ENCODE results near the gene DCANP1.

DNA sequence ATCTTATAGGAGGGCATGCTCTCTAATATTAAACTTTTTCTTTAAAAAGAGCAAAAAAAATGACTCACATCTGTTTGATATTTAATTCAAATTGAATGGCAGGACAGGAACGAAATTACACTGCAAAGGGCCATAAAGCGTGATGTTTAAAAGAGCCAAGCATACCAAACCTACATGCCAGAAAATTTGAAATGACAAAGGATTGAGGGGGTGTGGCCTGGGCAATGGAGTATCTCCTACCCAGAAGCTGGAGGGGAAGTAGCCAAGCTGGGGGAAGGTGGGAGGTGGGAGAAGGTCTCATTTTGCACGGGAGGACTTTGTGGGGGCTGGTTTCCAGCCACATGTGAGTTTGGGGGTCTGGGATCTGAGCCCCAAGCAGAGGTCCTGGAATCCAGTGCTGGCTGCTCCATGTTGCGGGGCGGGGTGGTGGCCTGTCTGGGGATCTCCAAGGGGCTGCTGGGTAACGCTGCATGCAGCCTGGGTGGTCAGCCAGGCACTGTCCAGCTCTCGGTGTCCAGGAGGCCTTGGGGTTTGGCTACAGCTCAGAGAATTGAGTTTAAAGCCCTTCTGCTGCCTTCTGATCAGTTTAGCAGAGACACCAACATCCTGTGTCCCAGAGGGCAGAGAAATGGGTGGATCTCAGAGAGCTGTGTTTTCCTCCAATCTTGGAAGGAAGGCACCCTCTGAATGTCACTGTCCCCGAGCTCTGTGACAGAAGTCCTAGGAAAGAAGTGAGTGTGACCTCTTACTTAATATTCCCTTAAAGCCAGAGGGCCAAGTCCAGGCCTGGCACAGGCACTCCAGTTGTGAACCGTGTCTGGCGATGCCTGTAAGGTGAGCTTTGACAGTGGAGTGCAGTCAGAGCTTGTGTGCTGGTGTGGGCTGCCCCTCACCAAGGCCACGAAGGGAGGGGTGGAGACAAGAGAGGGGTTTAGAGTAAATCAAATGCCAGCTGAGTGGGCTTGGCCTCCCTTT lies 7.6 kb downstream of the DCANP1 start:
- TF ChIP-seq SREBF2 (CRISPR knock-in tag; IDR thresholded peaks at IDR 0.05) (no peak), TEAD1 (CRISPR knock-in tag; IDR thresholded peaks at IDR 0.05) (no peak), PTBP1 (IDR thresholded peaks at IDR 0.05; ENCODE audit: low read depth, low read length) (no peak), EHMT2 (IDR thresholded peaks at IDR 0.05) (no peak), NFE2L1 (tag; IDR thresholded peaks at IDR 0.05; ENCODE audit: borderline replicate concordance, low read depth) (no peak), ETV6 (IDR thresholded peaks at IDR 0.05; ENCODE audit: borderline replicate concordance in 1 of 2, low read depth in 2 of 2, low read length in 1 of 2) (no peak), ETV6 (CRISPR knock-in tag; IDR thresholded peaks at IDR 0.05; ENCODE audit: borderline replicate concordance) (no peak), ZNF24 (IDR thresholded peaks at IDR 0.05) (no peak), MAZ (CRISPR knock-in tag; conservative IDR thresholded peaks at IDR 0.05 in 1 of 2, IDR thresholded peaks at IDR 0.05 in 1 of 2) (no peak)
- TF ChIP-seq, protein P1, sequence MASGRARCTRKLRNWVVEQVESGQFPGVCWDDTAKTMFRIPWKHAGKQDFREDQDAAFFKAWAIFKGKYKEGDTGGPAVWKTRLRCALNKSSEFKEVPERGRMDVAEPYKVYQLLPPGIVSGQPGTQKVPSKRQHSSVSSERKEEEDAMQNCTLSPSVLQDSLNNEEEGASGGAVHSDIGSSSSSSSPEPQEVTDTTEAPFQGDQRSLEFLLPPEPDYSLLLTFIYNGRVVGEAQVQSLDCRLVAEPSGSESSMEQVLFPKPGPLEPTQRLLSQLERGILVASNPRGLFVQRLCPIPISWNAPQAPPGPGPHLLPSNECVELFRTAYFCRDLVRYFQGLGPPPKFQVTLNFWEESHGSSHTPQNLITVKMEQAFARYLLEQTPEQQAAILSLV (tag; IDR thresholded peaks at IDR 0.05): no peak
- TF ChIP-seq, protein P2, sequence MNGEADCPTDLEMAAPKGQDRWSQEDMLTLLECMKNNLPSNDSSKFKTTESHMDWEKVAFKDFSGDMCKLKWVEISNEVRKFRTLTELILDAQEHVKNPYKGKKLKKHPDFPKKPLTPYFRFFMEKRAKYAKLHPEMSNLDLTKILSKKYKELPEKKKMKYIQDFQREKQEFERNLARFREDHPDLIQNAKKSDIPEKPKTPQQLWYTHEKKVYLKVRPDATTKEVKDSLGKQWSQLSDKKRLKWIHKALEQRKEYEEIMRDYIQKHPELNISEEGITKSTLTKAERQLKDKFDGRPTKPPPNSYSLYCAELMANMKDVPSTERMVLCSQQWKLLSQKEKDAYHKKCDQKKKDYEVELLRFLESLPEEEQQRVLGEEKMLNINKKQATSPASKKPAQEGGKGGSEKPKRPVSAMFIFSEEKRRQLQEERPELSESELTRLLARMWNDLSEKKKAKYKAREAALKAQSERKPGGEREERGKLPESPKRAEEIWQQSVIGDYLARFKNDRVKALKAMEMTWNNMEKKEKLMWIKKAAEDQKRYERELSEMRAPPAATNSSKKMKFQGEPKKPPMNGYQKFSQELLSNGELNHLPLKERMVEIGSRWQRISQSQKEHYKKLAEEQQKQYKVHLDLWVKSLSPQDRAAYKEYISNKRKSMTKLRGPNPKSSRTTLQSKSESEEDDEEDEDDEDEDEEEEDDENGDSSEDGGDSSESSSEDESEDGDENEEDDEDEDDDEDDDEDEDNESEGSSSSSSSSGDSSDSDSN (IDR thresholded peaks at IDR 0.05; ENCODE audit: borderline replicate concordance in 1 of 2, low read depth in 2 of 2, low read length in 2 of 2): no peak
- TF ChIP-seq, protein P3, sequence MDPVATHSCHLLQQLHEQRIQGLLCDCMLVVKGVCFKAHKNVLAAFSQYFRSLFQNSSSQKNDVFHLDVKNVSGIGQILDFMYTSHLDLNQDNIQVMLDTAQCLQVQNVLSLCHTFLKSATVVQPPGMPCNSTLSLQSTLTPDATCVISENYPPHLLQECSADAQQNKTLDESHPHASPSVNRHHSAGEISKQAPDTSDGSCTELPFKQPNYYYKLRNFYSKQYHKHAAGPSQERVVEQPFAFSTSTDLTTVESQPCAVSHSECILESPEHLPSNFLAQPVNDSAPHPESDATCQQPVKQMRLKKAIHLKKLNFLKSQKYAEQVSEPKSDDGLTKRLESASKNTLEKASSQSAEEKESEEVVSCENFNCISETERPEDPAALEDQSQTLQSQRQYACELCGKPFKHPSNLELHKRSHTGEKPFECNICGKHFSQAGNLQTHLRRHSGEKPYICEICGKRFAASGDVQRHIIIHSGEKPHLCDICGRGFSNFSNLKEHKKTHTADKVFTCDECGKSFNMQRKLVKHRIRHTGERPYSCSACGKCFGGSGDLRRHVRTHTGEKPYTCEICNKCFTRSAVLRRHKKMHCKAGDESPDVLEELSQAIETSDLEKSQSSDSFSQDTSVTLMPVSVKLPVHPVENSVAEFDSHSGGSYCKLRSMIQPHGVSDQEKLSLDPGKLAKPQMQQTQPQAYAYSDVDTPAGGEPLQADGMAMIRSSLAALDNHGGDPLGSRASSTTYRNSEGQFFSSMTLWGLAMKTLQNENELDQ (CRISPR knock-in tag; IDR thresholded peaks at IDR 0.05; ENCODE audit: borderline replicate concordance): no peak
- TF ChIP-seq, protein P4, sequence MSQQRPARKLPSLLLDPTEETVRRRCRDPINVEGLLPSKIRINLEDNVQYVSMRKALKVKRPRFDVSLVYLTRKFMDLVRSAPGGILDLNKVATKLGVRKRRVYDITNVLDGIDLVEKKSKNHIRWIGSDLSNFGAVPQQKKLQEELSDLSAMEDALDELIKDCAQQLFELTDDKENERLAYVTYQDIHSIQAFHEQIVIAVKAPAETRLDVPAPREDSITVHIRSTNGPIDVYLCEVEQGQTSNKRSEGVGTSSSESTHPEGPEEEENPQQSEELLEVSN (IDR thresholded peaks at IDR 0.05; ENCODE audit: borderline replicate concordance in 1 of 2, extremely low read depth in 1 of 2, insufficient read depth in 1 of 2, insufficient read length in 1 of 2, low read depth in 1 of 2, low read length in 1 of 2, poor library complexity in 1 of 2, severe bottlenecking in 1 of 2): no peak
- TF ChIP-seq, protein P5, sequence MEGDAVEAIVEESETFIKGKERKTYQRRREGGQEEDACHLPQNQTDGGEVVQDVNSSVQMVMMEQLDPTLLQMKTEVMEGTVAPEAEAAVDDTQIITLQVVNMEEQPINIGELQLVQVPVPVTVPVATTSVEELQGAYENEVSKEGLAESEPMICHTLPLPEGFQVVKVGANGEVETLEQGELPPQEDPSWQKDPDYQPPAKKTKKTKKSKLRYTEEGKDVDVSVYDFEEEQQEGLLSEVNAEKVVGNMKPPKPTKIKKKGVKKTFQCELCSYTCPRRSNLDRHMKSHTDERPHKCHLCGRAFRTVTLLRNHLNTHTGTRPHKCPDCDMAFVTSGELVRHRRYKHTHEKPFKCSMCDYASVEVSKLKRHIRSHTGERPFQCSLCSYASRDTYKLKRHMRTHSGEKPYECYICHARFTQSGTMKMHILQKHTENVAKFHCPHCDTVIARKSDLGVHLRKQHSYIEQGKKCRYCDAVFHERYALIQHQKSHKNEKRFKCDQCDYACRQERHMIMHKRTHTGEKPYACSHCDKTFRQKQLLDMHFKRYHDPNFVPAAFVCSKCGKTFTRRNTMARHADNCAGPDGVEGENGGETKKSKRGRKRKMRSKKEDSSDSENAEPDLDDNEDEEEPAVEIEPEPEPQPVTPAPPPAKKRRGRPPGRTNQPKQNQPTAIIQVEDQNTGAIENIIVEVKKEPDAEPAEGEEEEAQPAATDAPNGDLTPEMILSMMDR (IDR thresholded peaks at IDR 0.05 in 2 of 3, conservative IDR thresholded peaks at IDR 0.05 in 1 of 3; ENCODE audit: insufficient read depth in 2 of 3, low read depth in 1 of 3, low read length in 3 of 3): no peak
- TF ChIP-seq, protein P6, sequence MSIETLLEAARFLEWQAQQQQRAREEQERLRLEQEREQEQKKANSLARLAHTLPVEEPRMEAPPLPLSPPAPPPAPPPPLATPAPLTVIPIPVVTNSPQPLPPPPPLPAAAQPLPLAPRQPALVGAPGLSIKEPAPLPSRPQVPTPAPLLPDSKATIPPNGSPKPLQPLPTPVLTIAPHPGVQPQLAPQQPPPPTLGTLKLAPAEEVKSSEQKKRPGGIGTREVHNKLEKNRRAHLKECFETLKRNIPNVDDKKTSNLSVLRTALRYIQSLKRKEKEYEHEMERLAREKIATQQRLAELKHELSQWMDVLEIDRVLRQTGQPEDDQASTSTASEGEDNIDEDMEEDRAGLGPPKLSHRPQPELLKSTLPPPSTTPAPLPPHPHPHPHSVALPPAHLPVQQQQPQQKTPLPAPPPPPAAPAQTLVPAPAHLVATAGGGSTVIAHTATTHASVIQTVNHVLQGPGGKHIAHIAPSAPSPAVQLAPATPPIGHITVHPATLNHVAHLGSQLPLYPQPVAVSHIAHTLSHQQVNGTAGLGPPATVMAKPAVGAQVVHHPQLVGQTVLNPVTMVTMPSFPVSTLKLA (conservative IDR thresholded peaks at IDR 0.05): no peak
